Fibroblast of lung (primary cell): ENCODE measurements around the gene ZNF207. TPM values are rescaled to one million over a fixed set of nuclear protein-coding genes. Genes with fewer than 3 reads are reported as not detected.

Experiments used
- DNase-seq, 2 donors: peaks; one replicate each; pipeline versions ENCODE4 v3.0.0 to v3.0.0-alpha.2; 2010; ENCODE audit warnings: low read depth in 2 of 2
- H2AFZ ChIP-seq: 2 replicates; pipeline ENCODE4 v1.5.1; 2012; ENCODE audit warnings: low read length, control low read depth, inconsistent platforms
- H3K27ac ChIP-seq: 2 replicates; pipeline ENCODE4 v1.5.1; 2011; ENCODE audit warnings: low read length, control low read depth; ENCODE audit not compliant: insufficient read depth
- H3K27me3 ChIP-seq: 2 replicates; pipeline ENCODE4 v1.5.1; 2011; ENCODE audit warnings: mild to moderate bottlenecking, low read length; ENCODE audit not compliant: control insufficient read depth, insufficient read depth
- H3K36me3 ChIP-seq: 2 replicates; pipeline ENCODE4 v1.5.1; 2011; ENCODE audit warnings: low read length; ENCODE audit not compliant: control insufficient read depth, insufficient read depth
- H3K4me1 ChIP-seq: 2 replicates; pipeline ENCODE4 v1.5.1; 2011; ENCODE audit warnings: low read length; ENCODE audit not compliant: control insufficient read depth, insufficient read depth; ENCODE audit errors: extremely low read depth
- H3K4me2 ChIP-seq: 2 replicates; pipeline ENCODE4 v1.5.1; 2011; ENCODE audit warnings: low read length, control low read depth; ENCODE audit not compliant: insufficient read depth; ENCODE audit errors: extremely low read depth
- H3K4me3 ChIP-seq, 4 experiments: fragments of 200-600 bp in 1 of 4; sonication (generic) in 1 of 4; replicated peaks in 1 of 4; 2 replicates each; pipeline ENCODE4 v1.5.1; 2011 to 2016; ENCODE audit warnings: low read length in 4 of 4, low read depth in 3 of 4, mild to moderate bottlenecking in 3 of 4, control low read depth in 2 of 4, inconsistent platforms in 1 of 4, mixed read lengths in 1 of 4; ENCODE audit not compliant: insufficient read depth in 1 of 4; ENCODE audit errors: control extremely low read depth in 1 of 4
- H3K79me2 ChIP-seq: 2 replicates; pipeline ENCODE4 v1.5.1; 2012; ENCODE audit warnings: mild to moderate bottlenecking, low read length, inconsistent platforms; ENCODE audit not compliant: control insufficient read depth, insufficient read depth
- H3K9ac ChIP-seq: 2 replicates; pipeline ENCODE4 v1.5.1; 2011; ENCODE audit warnings: mild to moderate bottlenecking, low read length, control low read depth; ENCODE audit not compliant: insufficient read depth
- H3K9me3 ChIP-seq: 2 replicates; pipeline ENCODE4 v1.5.1; 2012; ENCODE audit warnings: low read depth, low read length; ENCODE audit not compliant: control insufficient read depth, insufficient read depth
- H4K20me1 ChIP-seq: 2 replicates; pipeline ENCODE4 v1.5.1; 2011; ENCODE audit warnings: low read length; ENCODE audit not compliant: control insufficient read depth, insufficient read depth; ENCODE audit errors: extremely low read depth
- EZH2 ChIP-seq: IDR thresholded peaks from 2 replicates; pipeline ENCODE4 v1.5.1; 2012; ENCODE audit warnings: low read length, control low read depth, mild to moderate bottlenecking; ENCODE audit errors: missing control alignments
- polyA plus RNA-seq, 2 donors: library from polyadenylated mRNA; depleted of rRNA in 1 of 2; stranded (reverse) in 1 of 2; unstranded in 1 of 2; fragments of >200 nt; gene quantifications; 2 replicates each; pipeline ENCODE4 v1.2.1, GENCODE V29; 2011 to 2012; ENCODE audit warnings: missing spikeins in 1 of 2
- total RNA-seq: library from RNA; depleted of rRNA; stranded (reverse); fragments of >200 nt; gene quantifications from 2 replicates; pipeline ENCODE4 v1.2.1, GENCODE V29; 2014
- TF ChIP-seq, protein P1 (sequence below), 2 donors: IDR thresholded peaks in 1 of 2; conservative IDR thresholded peaks in 1 of 2; 1 replicate in 1 of 2; 2 replicates in 1 of 2; pipeline ENCODE4 v1.5.1; 2011 to 2012; ENCODE audit warnings: low read length in 2 of 2, control low read depth in 1 of 2, inconsistent platforms in 1 of 2, low read depth in 1 of 2, mild to moderate bottlenecking in 1 of 2

The ZNF207 gene
- total and polyA plus RNA-seq, 2 donors (not counting 1 experiment from before 2014, with no cell fraction given) = 75.3 to 279 TPM

DNA sequence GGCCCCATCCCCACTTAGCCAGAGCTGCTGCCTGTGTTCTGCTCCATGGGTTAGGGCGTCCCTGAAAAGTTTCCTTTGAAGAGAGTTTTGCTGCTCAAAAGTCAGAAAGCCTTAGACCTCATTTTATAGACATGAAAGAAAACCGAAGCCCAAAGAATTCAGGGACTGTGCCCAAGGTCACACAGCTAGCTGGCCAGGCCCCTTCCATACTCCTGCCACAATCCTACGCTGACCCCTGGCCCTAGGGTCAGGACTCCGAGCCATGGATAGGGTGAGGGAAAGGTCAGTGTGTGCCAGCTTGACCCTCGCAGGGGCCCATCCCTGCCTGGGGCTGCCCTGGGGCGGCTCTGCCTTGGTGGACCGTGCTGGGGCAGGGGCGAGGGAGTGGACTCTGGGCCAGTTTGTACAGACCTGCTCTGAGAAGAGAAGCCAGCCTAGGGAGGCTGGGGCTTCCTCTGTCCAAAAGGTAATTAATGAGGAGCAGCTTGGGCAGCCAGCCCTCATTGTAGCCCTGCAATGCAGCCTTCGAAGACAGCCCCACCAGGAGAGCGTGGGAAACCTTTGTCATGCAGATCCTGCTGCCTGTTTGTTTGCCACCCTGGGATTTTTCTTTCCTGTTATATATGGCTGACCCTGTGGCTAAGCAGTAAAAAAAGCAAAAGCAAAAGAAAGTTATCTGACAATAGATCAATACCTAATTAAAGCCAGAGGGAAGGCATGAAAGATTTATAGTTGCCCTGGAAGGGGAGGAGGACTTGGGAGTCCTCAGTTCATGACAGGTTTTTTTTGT is 46.9 kb upstream of the ZNF207 start:
- Histone ChIP-seq H3K4me1 (no peaks in the 10 kb centered on the region), H3K4me3 (no peak overlapping the region), H3K36me3 (no peaks in the 10 kb centered on the region), H2AFZ (no peak overlapping the region), H3K79me2 (no peaks in the 10 kb centered on the region), H3K27me3 (peaks cover 2% of the 10 kb centered on the region), H4K20me1 (no peaks in the 10 kb centered on the region), H3K9me3 (no peaks in the 10 kb centered on the region), H3K27ac (no peak overlapping the region), H3K4me2 (no peak overlapping the region), H3K9ac (no peak overlapping the region)
- DNase-seq = no peak
- no peak for TF ChIP-seq EZH2
- TF ChIP-seq, protein P1, sequence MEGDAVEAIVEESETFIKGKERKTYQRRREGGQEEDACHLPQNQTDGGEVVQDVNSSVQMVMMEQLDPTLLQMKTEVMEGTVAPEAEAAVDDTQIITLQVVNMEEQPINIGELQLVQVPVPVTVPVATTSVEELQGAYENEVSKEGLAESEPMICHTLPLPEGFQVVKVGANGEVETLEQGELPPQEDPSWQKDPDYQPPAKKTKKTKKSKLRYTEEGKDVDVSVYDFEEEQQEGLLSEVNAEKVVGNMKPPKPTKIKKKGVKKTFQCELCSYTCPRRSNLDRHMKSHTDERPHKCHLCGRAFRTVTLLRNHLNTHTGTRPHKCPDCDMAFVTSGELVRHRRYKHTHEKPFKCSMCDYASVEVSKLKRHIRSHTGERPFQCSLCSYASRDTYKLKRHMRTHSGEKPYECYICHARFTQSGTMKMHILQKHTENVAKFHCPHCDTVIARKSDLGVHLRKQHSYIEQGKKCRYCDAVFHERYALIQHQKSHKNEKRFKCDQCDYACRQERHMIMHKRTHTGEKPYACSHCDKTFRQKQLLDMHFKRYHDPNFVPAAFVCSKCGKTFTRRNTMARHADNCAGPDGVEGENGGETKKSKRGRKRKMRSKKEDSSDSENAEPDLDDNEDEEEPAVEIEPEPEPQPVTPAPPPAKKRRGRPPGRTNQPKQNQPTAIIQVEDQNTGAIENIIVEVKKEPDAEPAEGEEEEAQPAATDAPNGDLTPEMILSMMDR (conservative IDR thresholded peaks at IDR 0.05 in 1 of 2, IDR thresholded peaks at IDR 0.05 in 1 of 2; ENCODE audit: low read depth in 1 of 2, low read length in 2 of 2) = no peak

DNA sequence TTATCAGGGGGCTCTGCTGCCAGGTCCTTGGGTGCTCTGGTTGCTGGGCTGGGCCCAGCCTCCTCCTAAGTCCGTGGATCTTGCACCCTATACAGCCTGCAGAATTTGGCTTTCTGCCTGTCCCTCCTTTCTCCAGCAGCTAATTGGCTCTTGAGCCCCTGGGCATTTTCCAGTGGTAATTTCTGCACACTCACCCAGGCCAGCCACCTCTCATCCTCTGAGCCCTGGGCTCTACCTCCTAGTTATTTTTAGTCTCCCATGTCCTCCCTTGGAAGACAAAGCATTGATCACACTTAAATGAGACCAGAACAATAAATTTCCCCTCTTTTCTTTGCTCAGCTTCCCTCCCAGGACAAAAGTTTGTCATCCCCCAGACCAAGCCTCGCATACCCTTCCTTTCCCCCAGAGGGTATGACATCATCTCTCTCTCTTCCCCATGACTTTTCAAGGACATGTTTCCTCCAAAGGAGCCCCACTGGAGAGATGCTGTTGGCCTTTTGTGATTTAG is 46.1 kb upstream of the ZNF207 start:
- Histone ChIP-seq H3K4me3 (no peak overlapping the region), H2AFZ (no peak overlapping the region), H3K4me1 (no peaks in the 10 kb centered on the region), H3K79me2 (no peaks in the 10 kb centered on the region), H3K27ac (no peak overlapping the region), H3K4me2 (no peak overlapping the region), H4K20me1 (no peaks in the 10 kb centered on the region), H3K27me3 (peaks cover 2% of the 10 kb centered on the region), H3K36me3 (no peaks in the 10 kb centered on the region), H3K9ac (no peak overlapping the region), H3K9me3 (no peaks in the 10 kb centered on the region)
- TF ChIP-seq EZH2 = no peak
- TF ChIP-seq, protein P1 (conservative IDR thresholded peaks at IDR 0.05 in 1 of 2, IDR thresholded peaks at IDR 0.05 in 1 of 2; ENCODE audit: low read depth in 1 of 2, low read length in 2 of 2) = no peak
- no peak for DNase-seq

DNA sequence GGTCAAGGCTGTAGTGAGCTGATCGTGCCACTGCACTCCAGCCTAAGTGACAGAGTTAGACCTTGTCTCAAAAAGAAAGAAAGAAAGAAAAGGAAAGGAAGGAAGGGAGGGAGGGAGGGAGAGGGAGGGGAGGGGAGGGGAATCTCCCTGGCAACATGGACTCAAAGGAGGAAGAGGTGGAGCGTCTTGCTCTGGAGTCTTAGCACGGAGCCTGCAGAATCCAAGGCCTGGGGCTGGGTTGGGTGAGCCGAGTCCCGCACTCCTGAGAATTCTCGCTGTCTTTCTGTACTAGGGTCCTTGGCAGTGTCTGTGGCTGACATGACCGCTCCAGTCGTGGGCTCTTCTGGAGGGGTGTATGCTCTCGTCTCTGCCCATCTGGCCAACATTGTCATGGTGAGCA is 44.9 kb upstream of the ZNF207 start:
- Histone ChIP-seq H3K4me1 (no peaks in the 10 kb centered on the region), H3K4me2 (no peak overlapping the region), H4K20me1 (no peaks in the 10 kb centered on the region), H3K9me3 (no peaks in the 10 kb centered on the region), H3K79me2 (no peaks in the 10 kb centered on the region), H3K27me3 (peaks cover 2% of the 10 kb centered on the region), H3K36me3 (no peaks in the 10 kb centered on the region), H2AFZ (no peak overlapping the region), H3K27ac (no peak overlapping the region), H3K4me3 (no peak overlapping the region), H3K9ac (no peak overlapping the region)
- TF ChIP-seq, protein P1 (conservative IDR thresholded peaks at IDR 0.05 in 1 of 2, IDR thresholded peaks at IDR 0.05 in 1 of 2; ENCODE audit: low read depth in 1 of 2, low read length in 2 of 2) = no peak
- DNase-seq = no peak
